AG04449 (cell line): ENCODE data around the gene SIPA1L3.
A peak's percentile ranks its signal among the peaks of the same experiment; 100 is the strongest.
"Not testable (repeated sequence)": the region's sequence is repeated elsewhere in the genome, so short reads cannot be mapped to it uniquely, and the experiment has no call there.

Source experiments
- CTCF ChIA-PET: fragments of 350-600 bp; formaldehyde crosslinking; extraction: SDS; loops from one replicate; lab custom pipeline; 2021; ENCODE audit warnings: antibody characterized with exemption; lab: Yijun Ruan, JAX
- POLR2A ChIA-PET: fragments of 400-600, 350-600 bp; formaldehyde crosslinking; extraction: SDS; loops from one replicate; lab custom pipeline; 2020; ENCODE audit warnings: antibody characterized with exemption, inconsistent platforms; lab: Yijun Ruan, JAX
- DNase-seq: peaks from one replicate; pipeline ENCODE4 v3.0.0-alpha.2; 2010; ENCODE audit warnings: low read depth, low spot score
- H3K4me3 ChIP-seq: 2 replicates; pipeline ENCODE4 v1.5.1; 2011; ENCODE audit warnings: low read depth, mild to moderate bottlenecking, control low read depth, low read length
- TF ChIP-seq, protein P1 (sequence below): IDR thresholded peaks from one replicate; pipeline ENCODE4 v1.5.1; 2011; ENCODE audit warnings: mild to moderate bottlenecking, moderate library complexity, low read length, control low read depth, inconsistent platforms; ENCODE audit not compliant: insufficient read depth; ENCODE audit errors: missing control alignments

SIPA1L3 gene

DNA sequence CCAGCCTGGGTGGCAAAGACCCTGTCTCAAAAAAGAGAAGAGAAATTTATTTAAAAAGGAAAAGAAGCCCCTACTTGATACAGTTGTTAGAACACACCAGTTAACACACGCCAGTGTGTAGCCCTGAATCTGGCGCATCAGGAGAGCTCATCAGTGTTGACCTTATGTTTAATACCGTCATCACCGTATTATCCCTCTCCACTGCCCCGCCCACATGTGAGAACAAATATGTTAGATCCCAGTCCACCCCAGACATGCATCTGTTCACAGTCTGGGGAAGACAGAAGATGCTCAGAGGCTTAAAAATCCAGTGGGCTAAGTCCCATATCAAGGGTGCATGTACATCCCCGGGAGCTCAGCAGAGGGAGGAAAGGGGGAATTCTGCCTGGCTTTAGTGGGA is 161.8 kb downstream of the SIPA1L3 start:
- DNase-seq: no peak
- TF ChIP-seq, protein P1, sequence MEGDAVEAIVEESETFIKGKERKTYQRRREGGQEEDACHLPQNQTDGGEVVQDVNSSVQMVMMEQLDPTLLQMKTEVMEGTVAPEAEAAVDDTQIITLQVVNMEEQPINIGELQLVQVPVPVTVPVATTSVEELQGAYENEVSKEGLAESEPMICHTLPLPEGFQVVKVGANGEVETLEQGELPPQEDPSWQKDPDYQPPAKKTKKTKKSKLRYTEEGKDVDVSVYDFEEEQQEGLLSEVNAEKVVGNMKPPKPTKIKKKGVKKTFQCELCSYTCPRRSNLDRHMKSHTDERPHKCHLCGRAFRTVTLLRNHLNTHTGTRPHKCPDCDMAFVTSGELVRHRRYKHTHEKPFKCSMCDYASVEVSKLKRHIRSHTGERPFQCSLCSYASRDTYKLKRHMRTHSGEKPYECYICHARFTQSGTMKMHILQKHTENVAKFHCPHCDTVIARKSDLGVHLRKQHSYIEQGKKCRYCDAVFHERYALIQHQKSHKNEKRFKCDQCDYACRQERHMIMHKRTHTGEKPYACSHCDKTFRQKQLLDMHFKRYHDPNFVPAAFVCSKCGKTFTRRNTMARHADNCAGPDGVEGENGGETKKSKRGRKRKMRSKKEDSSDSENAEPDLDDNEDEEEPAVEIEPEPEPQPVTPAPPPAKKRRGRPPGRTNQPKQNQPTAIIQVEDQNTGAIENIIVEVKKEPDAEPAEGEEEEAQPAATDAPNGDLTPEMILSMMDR: no peak
- ChIA-PET POLR2A (no interaction called here), CTCF (interaction anchor here (1.4 to 1.7 kb wide), 3 partner anchors 9 to 163 kb away, joined by 3 to 4 read pairs (median 4); partner anchors contain the start of gene WDR87)
- H3K4me3 ChIP-seq: no peak overlapping the region

DNA sequence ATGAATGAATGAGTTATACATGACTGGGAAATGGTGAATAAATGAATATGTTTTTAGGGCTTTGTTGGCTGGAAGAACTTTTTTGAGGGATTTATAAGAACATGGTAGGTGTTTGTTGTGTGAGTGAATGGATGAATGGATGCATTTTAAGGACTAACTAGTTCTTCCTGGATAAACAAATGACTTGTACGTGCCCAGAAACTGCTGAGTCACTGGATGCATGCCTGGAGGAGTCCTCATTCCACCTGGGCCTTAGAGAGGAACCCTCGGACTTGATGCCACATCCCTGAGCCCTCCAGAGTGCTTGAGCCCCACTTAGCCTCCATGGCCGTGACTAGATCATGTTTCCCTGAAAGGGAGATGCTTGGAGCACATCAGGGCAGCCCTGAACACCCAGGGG is 163.6 kb downstream of the SIPA1L3 start:
- TF ChIP-seq, protein P1: no peak
- CTCF ChIA-PET: interaction anchor here (1.3 kb wide), 1 partner anchor 168 kb away, joined by 3 read pairs; no protein-coding TSS in a partner anchor
- H3K4me3 ChIP-seq: no peak overlapping the region
- POLR2A ChIA-PET: no interaction called here
- DNase-seq: no peak

DNA sequence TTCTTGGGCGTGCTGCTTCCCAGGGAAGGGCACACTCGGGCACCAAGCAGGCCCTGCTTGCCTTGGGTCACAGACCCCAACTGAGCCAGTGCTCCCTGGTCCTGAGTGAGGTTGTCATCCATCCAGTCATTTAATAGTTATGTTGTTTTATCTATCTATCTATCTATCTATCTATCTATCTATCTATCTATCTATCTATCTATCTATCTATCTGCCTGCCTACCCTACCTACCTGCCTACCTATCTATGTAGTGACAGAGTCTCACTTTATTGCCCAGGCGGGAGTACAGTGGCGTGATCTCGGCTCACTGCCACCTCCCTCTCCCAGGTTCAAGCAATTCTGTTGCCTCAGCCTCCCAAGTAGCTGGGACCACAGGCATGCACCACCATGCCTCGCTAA is 164.0 kb downstream of the SIPA1L3 start:
- DNase-seq, POLR2A ChIA-PET, CTCF ChIA-PET, H3K4me3 ChIP-seq: not testable (repeated sequence)

DNA sequence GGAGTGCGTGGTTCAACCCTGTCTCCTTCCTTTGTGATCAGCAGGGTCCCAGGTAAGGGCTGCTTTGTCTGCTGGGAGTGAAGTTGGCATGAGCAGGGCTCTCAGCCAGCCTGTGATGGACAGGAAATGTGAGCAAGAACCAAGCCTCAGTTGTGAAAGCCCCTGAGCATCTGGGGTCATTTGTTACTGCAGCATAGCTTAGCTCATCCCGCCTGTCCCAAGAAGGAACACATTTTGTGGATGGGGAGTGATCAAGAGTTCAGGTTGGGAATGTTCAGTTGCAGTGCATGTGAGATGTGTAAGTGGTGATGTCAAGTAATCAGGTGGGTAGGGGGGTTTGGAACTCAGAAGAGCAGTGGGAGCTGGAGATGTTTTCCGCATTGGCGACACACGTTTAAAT is 164.6 kb downstream of the SIPA1L3 start:
- POLR2A ChIA-PET: no interaction called here
- DNase-seq: no peak
- CTCF ChIA-PET: no interaction called here

DNA sequence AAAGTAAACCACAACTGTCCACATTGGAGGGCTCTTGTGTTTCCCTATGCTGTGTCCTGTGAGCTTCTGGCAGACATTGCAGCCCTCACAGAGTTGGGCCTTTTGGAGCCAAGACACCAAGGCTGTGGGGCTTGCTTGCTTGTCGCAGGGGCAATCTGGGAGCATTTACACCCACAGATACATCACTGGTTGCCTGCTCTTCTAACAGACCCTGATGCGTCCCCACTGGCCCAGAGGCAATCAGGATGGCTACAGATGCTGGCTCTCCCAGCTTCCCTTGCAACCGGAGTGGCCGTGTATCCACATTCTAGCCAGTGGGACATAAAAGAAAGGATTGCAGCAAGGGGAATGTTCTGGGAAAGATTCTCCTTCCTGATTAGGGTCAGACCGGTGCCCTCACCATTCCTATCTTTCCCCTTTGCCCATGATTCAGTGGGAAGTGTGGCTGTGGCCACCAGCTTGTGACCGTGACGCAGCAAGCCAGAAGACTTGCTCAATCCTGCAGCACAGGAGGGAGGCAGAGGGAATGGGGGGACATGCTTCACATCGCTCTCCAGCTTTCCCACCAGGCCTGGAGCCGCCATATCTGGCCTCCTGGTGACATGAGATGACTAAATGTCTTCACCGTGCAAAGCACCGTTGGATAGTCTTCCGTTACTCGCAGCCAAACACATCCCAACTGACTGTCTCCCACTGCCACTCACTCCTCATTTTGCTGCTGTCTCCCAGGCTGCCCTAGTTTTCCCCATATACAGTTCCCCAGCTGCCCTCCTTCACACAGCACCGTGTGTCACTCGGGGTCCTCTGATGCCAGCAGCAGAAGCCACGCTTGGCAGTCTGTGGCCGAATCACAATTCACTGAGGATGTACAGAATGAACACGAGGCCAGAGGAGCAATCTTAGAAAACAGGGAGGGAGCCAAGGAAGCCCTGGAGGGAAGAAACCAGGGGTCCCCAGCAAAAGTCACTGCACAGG is 166.1 kb downstream of the SIPA1L3 start:
- POLR2A ChIA-PET: no interaction called here
- CTCF ChIA-PET: interaction anchor here (0.7 to 0.9 kb wide), 2 partner anchors 24 to 173 kb away, joined by 3 read pairs; no protein-coding TSS in a partner anchor

More for the DNA sequence above, 164.6 kb downstream of the SIPA1L3 start:
- TF ChIP-seq, protein P1: no peak
- H3K4me3 ChIP-seq: no peak overlapping the region

DNA sequence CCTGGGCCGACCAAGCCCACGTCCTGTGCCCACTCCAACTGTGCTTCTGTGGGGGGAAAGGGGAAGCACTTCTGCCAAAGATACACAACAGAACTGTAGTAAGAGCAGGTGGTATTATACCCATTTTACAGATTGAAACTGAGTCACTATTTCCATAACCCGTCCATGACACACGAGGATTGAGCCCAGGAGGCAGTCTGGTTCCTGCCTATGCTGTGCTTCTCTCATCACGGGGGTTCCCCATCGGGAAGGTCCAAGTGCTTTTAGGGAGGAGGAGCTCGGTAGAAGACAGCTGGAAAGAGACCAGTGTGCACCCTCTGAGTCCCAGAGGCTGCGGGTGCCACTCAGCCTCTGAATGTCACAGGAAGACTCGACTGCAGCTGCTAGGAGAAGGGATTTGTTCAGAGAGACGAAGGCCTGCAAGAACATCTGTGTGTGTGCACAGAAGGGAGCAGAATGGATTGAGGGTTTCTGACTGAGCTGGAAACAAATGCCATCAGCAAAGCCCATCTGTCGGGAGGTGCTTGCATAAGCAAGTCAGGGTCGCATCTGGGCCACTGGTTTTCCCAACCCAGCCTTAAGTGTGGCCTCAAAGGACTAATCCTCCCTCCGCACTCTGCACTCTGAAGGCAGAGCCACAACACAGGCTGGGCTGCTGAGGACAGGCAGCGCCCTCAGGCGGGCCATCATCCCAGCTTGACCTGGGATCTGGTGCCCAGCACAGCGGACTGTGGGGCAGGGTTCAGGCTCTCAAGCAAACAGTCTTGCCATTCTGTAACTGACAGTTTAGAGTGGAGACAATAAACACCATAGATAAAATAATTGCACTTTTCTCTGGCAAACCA is 167.1 kb downstream of the SIPA1L3 start:
- CTCF ChIA-PET: interaction anchor here (0.7 to 1.2 kb wide), 3 partner anchors 11 to 176 kb away, joined by 3 to 4 read pairs (median 3); no protein-coding TSS in a partner anchor
- POLR2A ChIA-PET: interaction anchor here (0.6 kb wide), 1 partner anchor 124 kb away, joined by 6 read pairs; no protein-coding TSS in a partner anchor
- H3K4me3 ChIP-seq: no peak overlapping the region
- DNase-seq: no peak
- TF ChIP-seq, protein P1: peak; percentile 23

More for the DNA sequence above, 166.1 kb downstream of the SIPA1L3 start:
- H3K4me3 ChIP-seq: no peak overlapping the region
- TF ChIP-seq, protein P1: no peak
- no peak for DNase-seq
